Keratinocyte (primary cell): ENCODE data around the gene GADD45G.

ENCODE experiments used
- EZH2 ChIP-seq: IDR thresholded peaks from one replicate; pipeline ENCODE4 v1.6.1; 2012; ENCODE audit warnings: inconsistent platforms, mild to moderate bottlenecking, low read length, moderate library complexity
- TF ChIP-seq, protein P1 (sequence below), 3 experiments: IDR thresholded peaks in 1 of 3; conservative IDR thresholded peaks in 1 of 3; optimal IDR thresholded peaks in 1 of 3; 2 replicates in 2 of 3; 3 replicates in 1 of 3; pipeline versions ENCODE3 to v1.5.1; 2011; ENCODE audit warnings: low read length in 3 of 3, mild to moderate bottlenecking in 3 of 3, moderate library complexity in 2 of 3, control low read depth in 1 of 3, inconsistent platforms in 1 of 3; ENCODE audit not compliant: insufficient read depth in 2 of 3; ENCODE audit errors: extremely low read depth in 1 of 3

DNA sequence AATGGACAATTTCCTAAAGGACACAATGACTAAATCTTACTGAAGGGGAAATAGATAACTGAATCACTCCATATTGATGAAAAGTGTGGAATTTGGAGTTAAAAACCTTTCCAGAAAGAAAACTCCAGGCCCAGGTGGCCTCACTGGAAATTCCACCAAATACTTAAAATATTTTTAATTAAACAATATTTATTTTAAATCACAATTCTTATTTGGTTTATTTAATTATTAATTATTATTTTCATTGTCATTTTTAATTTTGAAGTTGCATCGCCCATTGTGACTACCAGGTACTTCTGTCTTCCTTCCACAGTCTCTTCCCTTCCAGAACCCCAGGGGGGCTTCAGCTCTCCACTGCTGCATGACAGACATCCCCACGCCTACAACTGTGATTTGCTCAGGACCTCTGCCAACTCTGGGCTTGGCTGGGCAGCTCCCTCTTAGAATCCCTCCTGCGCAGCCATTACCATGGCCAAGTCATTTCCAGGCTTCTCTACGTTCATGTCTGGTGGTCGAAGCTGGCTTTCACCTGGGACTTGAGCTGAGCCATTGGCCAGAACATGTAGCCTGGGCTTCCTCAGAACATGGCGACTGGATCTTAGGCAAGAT lies 16.4 kb upstream of the GADD45G start:
- TF ChIP-seq, protein P1, sequence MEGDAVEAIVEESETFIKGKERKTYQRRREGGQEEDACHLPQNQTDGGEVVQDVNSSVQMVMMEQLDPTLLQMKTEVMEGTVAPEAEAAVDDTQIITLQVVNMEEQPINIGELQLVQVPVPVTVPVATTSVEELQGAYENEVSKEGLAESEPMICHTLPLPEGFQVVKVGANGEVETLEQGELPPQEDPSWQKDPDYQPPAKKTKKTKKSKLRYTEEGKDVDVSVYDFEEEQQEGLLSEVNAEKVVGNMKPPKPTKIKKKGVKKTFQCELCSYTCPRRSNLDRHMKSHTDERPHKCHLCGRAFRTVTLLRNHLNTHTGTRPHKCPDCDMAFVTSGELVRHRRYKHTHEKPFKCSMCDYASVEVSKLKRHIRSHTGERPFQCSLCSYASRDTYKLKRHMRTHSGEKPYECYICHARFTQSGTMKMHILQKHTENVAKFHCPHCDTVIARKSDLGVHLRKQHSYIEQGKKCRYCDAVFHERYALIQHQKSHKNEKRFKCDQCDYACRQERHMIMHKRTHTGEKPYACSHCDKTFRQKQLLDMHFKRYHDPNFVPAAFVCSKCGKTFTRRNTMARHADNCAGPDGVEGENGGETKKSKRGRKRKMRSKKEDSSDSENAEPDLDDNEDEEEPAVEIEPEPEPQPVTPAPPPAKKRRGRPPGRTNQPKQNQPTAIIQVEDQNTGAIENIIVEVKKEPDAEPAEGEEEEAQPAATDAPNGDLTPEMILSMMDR (optimal IDR thresholded peaks at IDR 0.05 in 1 of 3, IDR thresholded peaks at IDR 0.05 in 1 of 3, conservative IDR thresholded peaks at IDR 0.05 in 1 of 3; ENCODE audit: extremely low read depth in 1 of 3, insufficient read depth in 2 of 3, low read length in 3 of 3), result no peak
- TF ChIP-seq EZH2, result no peak
